Endothelial cell of umbilical vein (primary cell): ENCODE measurements around the gene EEFSEC. TPM values are rescaled to one million over a fixed set of nuclear protein-coding genes. Genes with fewer than 3 reads are reported as not detected.

ENCODE experiments used
- BruUV-seq: library from RNA; stranded (reverse); fragments of 400-500 nt; replicated peaks from 2 replicates; lab custom pipeline; 2021; lab: Mats Ljungman, UMichigan
- CTCF ChIA-PET: fragments of 300-600, 350-600 bp; sonication (Branson Sonifier 250); formaldehyde crosslinking; loops from one replicate; lab custom pipeline; 2021; ENCODE audit warnings: antibody characterized with exemption, inconsistent platforms; lab: Charles Lee
- POLR2A ChIA-PET: fragments of 300-600, 350-600 bp; sonication (Branson Sonifier 250); formaldehyde crosslinking; loops from one replicate; lab custom pipeline; 2021; ENCODE audit warnings: antibody characterized with exemption, inconsistent platforms; lab: Charles Lee
- DNase-seq: peaks from one replicate; pipeline ENCODE4 v3.0.0-alpha.2; 2011; ENCODE audit warnings: low read depth, low spot score
- FAIRE-seq: peaks from 2 replicates; lab custom pipeline; 2011; peaks lifted over from hg19 to GRCh38; lab: Jason Lieb, UNC
- H2AFZ ChIP-seq: 2 replicates; pipeline ENCODE4 v1.6.0; 2012; ENCODE audit warnings: low read depth, low read length, control low read depth, inconsistent platforms
- H3K27ac ChIP-seq: 2 replicates; pipeline ENCODE4 v1.5.1; 2011; ENCODE audit warnings: low read depth, mild to moderate bottlenecking, control low read depth, low read length, moderate library complexity; ENCODE audit not compliant: insufficient read depth
- H3K27me3 ChIP-seq, 2 experiments: 2 replicates each; pipeline versions ENCODE4 v1.6.0 to v1.6.1; 2011; ENCODE audit warnings: low read length in 2 of 2, mixed read lengths in 1 of 2; ENCODE audit not compliant: control insufficient read depth in 2 of 2, insufficient read depth in 2 of 2
- H3K36me3 ChIP-seq, 2 experiments: 2 replicates in 1 of 2; 3 replicates in 1 of 2; pipeline ENCODE4 v1.5.1; 2011; ENCODE audit warnings: low read length in 2 of 2, mild to moderate bottlenecking in 1 of 2, moderate library complexity in 1 of 2; ENCODE audit not compliant: control insufficient read depth in 2 of 2, insufficient read depth in 2 of 2; ENCODE audit errors: extremely low read depth in 1 of 2
- H3K4me1 ChIP-seq: 3 replicates; pipeline ENCODE4 v1.5.1; 2011; ENCODE audit warnings: mild to moderate bottlenecking, low read length; ENCODE audit not compliant: control insufficient read depth, insufficient read depth; ENCODE audit errors: extremely low read depth
- H3K4me2 ChIP-seq: 2 replicates; pipeline ENCODE4 v1.6.1; 2011; ENCODE audit warnings: low read length, control low read depth, mixed read lengths; ENCODE audit not compliant: insufficient read depth
- H3K4me3 ChIP-seq, 3 experiments: fragments of 200-600 bp in 1 of 3; sonication (generic), shearing (Covaris generic) in 1 of 3; replicated peaks in 1 of 3; 2 replicates each; pipeline ENCODE4 v1.5.1; 2011 to 2016; ENCODE audit warnings: control low read depth in 3 of 3, low read length in 3 of 3, mild to moderate bottlenecking in 2 of 3, inconsistent platforms in 1 of 3, low read depth in 1 of 3, moderate library complexity in 1 of 3; ENCODE audit not compliant: insufficient read depth in 1 of 3
- H3K79me2 ChIP-seq: 2 replicates; pipeline ENCODE4 v1.6.0; 2012; ENCODE audit warnings: low read length, inconsistent platforms; ENCODE audit not compliant: control insufficient read depth, insufficient read depth
- H3K9ac ChIP-seq: replicated peaks from 2 replicates; pipeline ENCODE3; 2011; ENCODE audit warnings: low read length, control low read depth; ENCODE audit not compliant: insufficient read depth; ENCODE audit errors: extremely low read depth
- H3K9me1 ChIP-seq: replicated peaks from 3 replicates; pipeline ENCODE4 v1.6.0; 2011; ENCODE audit warnings: mild to moderate bottlenecking, low read length; ENCODE audit not compliant: control insufficient read depth, insufficient read depth; ENCODE audit errors: extremely low read depth
- H3K9me3 ChIP-seq: replicated peaks from 2 replicates; pipeline ENCODE4 v1.5.1; 2012; ENCODE audit warnings: low read length, inconsistent platforms; ENCODE audit not compliant: control insufficient read depth, insufficient read depth
- H4K20me1 ChIP-seq: replicated peaks from 2 replicates; pipeline ENCODE3; 2011; ENCODE audit warnings: mild to moderate bottlenecking, low read length; ENCODE audit not compliant: control insufficient read depth, insufficient read depth; ENCODE audit errors: extremely low read depth
- CTCF ChIP-seq, 2 donors: IDR thresholded peaks; 1 replicate in 1 of 2; 2 replicates in 1 of 2; pipeline ENCODE4 v1.5.1; 2011; ENCODE audit warnings: low read length in 2 of 2, mild to moderate bottlenecking in 2 of 2, moderate library complexity in 2 of 2, control low read depth in 1 of 2, inconsistent platforms in 1 of 2, low read depth in 1 of 2; ENCODE audit not compliant: insufficient read depth in 1 of 2; ENCODE audit errors: extremely low read depth in 1 of 2
- EZH2 ChIP-seq: IDR thresholded peaks from 2 replicates; pipeline ENCODE4 v1.6.1; 2012; ENCODE audit warnings: borderline replicate concordance, low read depth, mild to moderate bottlenecking, moderate library complexity, low read length, inconsistent platforms; ENCODE audit not compliant: severe bottlenecking
- FOS ChIP-seq: IDR thresholded peaks from 2 replicates; pipeline ENCODE4 v1.6.1; 2011; ENCODE audit warnings: mild to moderate bottlenecking, low read length, moderate library complexity, borderline replicate concordance; ENCODE audit not compliant: insufficient read depth
- GATA2 ChIP-seq: IDR thresholded peaks from 2 replicates; pipeline ENCODE4 v1.7.0; 2011; ENCODE audit warnings: low read depth, mild to moderate bottlenecking, moderate library complexity, mixed read lengths, low read length; ENCODE audit not compliant: insufficient read length, insufficient read depth
- JUN ChIP-seq: IDR thresholded peaks from 2 replicates; pipeline ENCODE4 v1.6.1; 2011; ENCODE audit warnings: borderline replicate concordance, low read depth; ENCODE audit not compliant: insufficient read length, insufficient read depth
- MAX ChIP-seq: IDR thresholded peaks from 2 replicates; pipeline ENCODE4 v1.6.1; 2011; ENCODE audit not compliant: insufficient read depth, insufficient read length
- MYC ChIP-seq: IDR thresholded peaks from one replicate; pipeline ENCODE4 v1.6.1; 2011; ENCODE audit warnings: mild to moderate bottlenecking, low read depth, low read length
- POLR2A ChIP-seq: IDR thresholded peaks from 2 replicates; pipeline ENCODE4 v1.6.1; 2012; ENCODE audit warnings: low read depth, mild to moderate bottlenecking, control low read depth, low read length
- POLR2AphosphoS5 ChIP-seq: IDR thresholded peaks from 2 replicates; pipeline ENCODE4 v1.6.1; 2012; ENCODE audit warnings: low read depth, mild to moderate bottlenecking, control low read depth, low read length, moderate library complexity; ENCODE audit not compliant: insufficient read depth
- dilution Hi-C: fragments of 300-500 bp; cut with MboI; formaldehyde crosslinking; loops from one replicate; pipeline ENCODE4 v1.15.0; 2019; ENCODE audit warnings: low sequenced_read_pairs; ENCODE audit not compliant: extremely low pct_ligation_motif_present
- intact Hi-C: fragments of 100-400 bp; cut with micrococcal nuclease; formaldehyde crosslinking; loops from one replicate; pipeline ENCODE4 v1.10.0; 2022
- polyA plus RNA-seq, 4 experiments: library from polyadenylated mRNA; depleted of rRNA in 3 of 4; stranded (reverse) in 3 of 4; unstranded in 1 of 4; fragments of >200 nt; gene quantifications; 2 replicates each; pipeline versions ENCODE4 v1.2.1 to v1.2.3, GENCODE V29; 2011 to 2012; ENCODE audit warnings: missing spikeins in 1 of 4
- total RNA-seq: library from RNA; stranded (reverse); gene quantifications from 2 replicates; pipeline ENCODE4 v1.2.3, GENCODE V29; 2021

EEFSEC gene
- total and polyA plus RNA-seq, 2 donors (not counting 3 experiments of a cell fraction or from before 2014, with no cell fraction given), result 13.1 to 14.5 TPM

- peaks cover 3% of the 10 kb centered on the region for H3K4me1 ChIP-seq
- TF ChIP-seq MYC (no peak), EZH2 (no peak), POLR2AphosphoS5 (no peak), GATA2 (no peak), FOS (no peak), JUN (no peak), MAX (no peak), POLR2A (no peak), CTCF (IDR thresholded peaks at IDR 0.05; ENCODE audit: extremely low read depth in 1 of 2, insufficient read depth in 1 of 2, low read depth in 1 of 2, low read length in 2 of 2) (no peak)
- DNase-seq (no peak), FAIRE-seq (no peak)
- ChIA-PET CTCF (no interaction called here), POLR2A (no interaction called here)
- no peak overlapping the region for H3K4me2 ChIP-seq
- no peaks in the 10 kb centered on the region for H3K27me3 ChIP-seq
- no peaks in the 10 kb centered on the region for H3K36me3 ChIP-seq
- H3K9me1 ChIP-seq, result no peaks in the 10 kb centered on the region
- no peak overlapping the region for H3K9ac ChIP-seq
- dilution Hi-C loops (no loop called here), intact Hi-C loops (loop anchor here (5.0 kb wide), 1 partner anchor 248 kb away; no protein-coding TSS in a partner anchor)
- H3K27ac ChIP-seq, result no peak overlapping the region
- no TSS peak for BruUV-seq
- no peaks in the 10 kb centered on the region for H3K79me2 ChIP-seq
- no peak overlapping the region for H2AFZ ChIP-seq
- no peaks in the 10 kb centered on the region for H3K9me3 ChIP-seq
- H4K20me1 ChIP-seq, result no peaks in the 10 kb centered on the region
- H3K4me3 ChIP-seq, result no peak overlapping the region
These were observed 267.0 kb downstream of the EEFSEC start for GRCh38 chr3:128420289-128420688.
